Neutrophil (primary cell): Measurements from ENCODE around the gene CYP27B1.
"Not testable (repeated sequence)": the region's sequence is repeated elsewhere in the genome, so short reads cannot be mapped to it uniquely, and the experiment has no call there.

Experiments
- H3K27ac ChIP-seq: fragments of 200-600 bp; sonication (generic); 2 replicates; pipeline ENCODE4 v1.5.1; 2016; ENCODE audit warnings: mild to moderate bottlenecking, moderate library complexity
- H3K27me3 ChIP-seq: fragments of 200-600 bp; sonication (generic); 2 replicates; pipeline ENCODE4 v1.6.0; 2016; ENCODE audit warnings: mild to moderate bottlenecking
- H3K36me3 ChIP-seq: fragments of 200-600 bp; sonication (generic); 2 replicates; pipeline ENCODE4 v1.5.1; 2017
- H3K4me1 ChIP-seq, 2 experiments: fragments of 200-600 bp in 1 of 2; sonication (generic) in 1 of 2; 1 replicate in 1 of 2; 2 replicates in 1 of 2; pipeline versions ENCODE4 v1.5.1 to v1.6.1; 2013 to 2016; ENCODE audit warnings: low read depth in 1 of 2, low read length in 1 of 2, mild to moderate bottlenecking in 1 of 2, moderate library complexity in 1 of 2; ENCODE audit not compliant: control insufficient read depth in 1 of 2, insufficient read depth in 1 of 2
- H3K4me3 ChIP-seq, 2 experiments: fragments of 200-600 bp in 1 of 2; sonication (generic) in 1 of 2; 1 replicate in 1 of 2; 2 replicates in 1 of 2; pipeline ENCODE4 v1.5.1; 2013 to 2016; ENCODE audit warnings: low read depth in 1 of 2, low read length in 1 of 2, mild to moderate bottlenecking in 1 of 2, moderate library complexity in 1 of 2
- H3K9me3 ChIP-seq: fragments of 200-600 bp; sonication (generic); 2 replicates; pipeline ENCODE4 v1.5.1; 2016
- TF ChIP-seq, protein P1 (sequence below): fragments of 200-600 bp; sonication (generic); IDR thresholded peaks from 2 replicates; pipeline ENCODE4 v1.5.1; 2016; ENCODE audit warnings: antibody characterized with exemption

Gene CYP27B1

DNA sequence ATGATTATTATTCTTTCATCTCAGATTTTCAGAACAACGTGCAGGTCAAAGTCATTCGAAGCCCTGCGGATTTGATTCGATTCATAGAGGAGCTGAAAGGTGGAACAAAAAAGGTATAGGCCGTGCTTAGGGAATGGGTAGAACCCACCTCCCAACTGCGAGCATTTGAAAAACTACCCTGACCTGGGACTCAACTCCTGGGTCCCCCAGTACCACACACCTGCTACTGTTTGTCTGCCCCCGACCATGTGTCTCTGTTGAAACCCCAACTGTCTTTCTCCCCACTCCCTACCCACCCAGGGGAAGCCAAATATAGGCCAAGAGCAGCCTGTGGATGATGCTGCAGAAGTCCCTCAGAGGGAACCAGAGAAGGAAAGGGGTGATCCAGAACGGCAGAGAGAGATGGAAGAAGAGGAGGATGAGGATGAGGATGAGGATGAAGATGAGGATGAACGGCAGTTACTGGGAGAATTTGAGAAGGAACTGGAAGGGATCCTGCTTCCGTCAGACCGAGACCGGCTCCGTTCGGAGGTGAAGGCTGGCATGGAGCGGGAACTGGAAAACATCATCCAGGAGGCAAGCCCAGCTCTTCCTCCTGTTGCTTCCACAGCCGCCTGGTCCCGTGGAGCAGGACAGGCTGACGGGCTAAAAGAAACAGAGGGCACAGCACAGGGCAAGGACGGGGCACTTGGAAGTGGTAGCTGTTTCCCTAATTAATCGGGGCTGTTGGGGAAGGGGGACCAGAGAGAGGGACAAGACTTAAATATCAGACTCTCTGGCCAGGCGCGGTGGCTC lies 48.8 kb downstream of the CYP27B1 start:
- TF ChIP-seq, protein P1, sequence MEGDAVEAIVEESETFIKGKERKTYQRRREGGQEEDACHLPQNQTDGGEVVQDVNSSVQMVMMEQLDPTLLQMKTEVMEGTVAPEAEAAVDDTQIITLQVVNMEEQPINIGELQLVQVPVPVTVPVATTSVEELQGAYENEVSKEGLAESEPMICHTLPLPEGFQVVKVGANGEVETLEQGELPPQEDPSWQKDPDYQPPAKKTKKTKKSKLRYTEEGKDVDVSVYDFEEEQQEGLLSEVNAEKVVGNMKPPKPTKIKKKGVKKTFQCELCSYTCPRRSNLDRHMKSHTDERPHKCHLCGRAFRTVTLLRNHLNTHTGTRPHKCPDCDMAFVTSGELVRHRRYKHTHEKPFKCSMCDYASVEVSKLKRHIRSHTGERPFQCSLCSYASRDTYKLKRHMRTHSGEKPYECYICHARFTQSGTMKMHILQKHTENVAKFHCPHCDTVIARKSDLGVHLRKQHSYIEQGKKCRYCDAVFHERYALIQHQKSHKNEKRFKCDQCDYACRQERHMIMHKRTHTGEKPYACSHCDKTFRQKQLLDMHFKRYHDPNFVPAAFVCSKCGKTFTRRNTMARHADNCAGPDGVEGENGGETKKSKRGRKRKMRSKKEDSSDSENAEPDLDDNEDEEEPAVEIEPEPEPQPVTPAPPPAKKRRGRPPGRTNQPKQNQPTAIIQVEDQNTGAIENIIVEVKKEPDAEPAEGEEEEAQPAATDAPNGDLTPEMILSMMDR = no peak
- no peaks in the 10 kb centered on the region for H3K9me3 ChIP-seq
- peaks cover 98% of the 10 kb centered on the region for H3K36me3 ChIP-seq
- no peak overlapping the region for H3K4me3 ChIP-seq
- no peaks in the 10 kb centered on the region for H3K4me1 ChIP-seq
- no peak overlapping the region for H3K27ac ChIP-seq
- H3K27me3 ChIP-seq = no peaks in the 10 kb centered on the region

DNA sequence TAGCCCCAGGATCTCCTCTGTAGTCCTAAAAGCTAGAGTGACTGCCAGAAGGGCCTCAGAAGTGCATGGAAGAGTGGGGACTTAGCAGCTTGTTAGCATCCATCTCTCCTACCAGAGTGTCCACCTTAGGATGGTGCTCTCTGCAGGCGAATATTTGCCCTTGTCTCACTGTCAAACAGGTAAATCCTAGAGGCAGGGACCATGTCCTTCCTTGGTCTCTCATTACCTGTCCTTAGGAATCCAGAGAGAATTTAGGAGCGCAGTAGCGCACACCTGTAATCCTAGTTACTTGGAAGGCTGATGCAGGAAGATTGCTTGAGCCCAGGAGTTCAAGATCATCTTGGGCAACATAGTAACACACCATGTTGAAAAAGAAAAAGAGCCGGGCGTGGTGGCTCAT lies 49.7 kb downstream of the CYP27B1 start:
- TF ChIP-seq, protein P1 = no peak
- Histone ChIP-seq H3K27me3 (no peaks in the 10 kb centered on the region), H3K4me1 (no peaks in the 10 kb centered on the region)

DNA sequence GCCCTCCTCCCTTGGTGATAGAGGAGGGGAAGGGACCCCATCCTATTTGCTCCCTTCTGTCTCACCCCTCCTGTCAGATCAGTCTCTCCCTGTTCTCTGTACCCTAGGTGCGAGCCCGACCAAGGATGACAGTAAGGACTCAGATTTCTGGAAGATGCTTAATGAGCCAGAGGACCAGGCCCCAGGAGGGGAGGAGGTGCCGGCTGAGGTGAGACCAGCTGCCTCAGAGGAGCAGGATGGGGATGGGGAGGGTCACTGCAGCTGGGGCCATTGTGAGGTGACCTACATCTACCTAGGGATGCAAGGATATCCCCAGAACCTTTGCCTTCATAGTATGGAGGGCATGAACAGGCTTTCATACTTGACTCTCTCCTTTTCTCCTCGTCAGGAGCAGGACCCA lies 50.6 kb downstream of the CYP27B1 start:
- Histone ChIP-seq H3K27me3 (no peaks in the 10 kb centered on the region), H3K4me3 (no peak overlapping the region), H3K27ac (no peak overlapping the region), H3K9me3 (no peaks in the 10 kb centered on the region), H3K4me1 (no peaks in the 10 kb centered on the region), H3K36me3 (peaks cover 94% of the 10 kb centered on the region)
- TF ChIP-seq, protein P1 = no peak

More for the DNA sequence above, 49.7 kb downstream of the CYP27B1 start:
- Histone ChIP-seq H3K36me3 (peaks cover 97% of the 10 kb centered on the region), H3K4me3 (no peak overlapping the region), H3K27ac (no peak overlapping the region), H3K9me3 (no peaks in the 10 kb centered on the region)

DNA sequence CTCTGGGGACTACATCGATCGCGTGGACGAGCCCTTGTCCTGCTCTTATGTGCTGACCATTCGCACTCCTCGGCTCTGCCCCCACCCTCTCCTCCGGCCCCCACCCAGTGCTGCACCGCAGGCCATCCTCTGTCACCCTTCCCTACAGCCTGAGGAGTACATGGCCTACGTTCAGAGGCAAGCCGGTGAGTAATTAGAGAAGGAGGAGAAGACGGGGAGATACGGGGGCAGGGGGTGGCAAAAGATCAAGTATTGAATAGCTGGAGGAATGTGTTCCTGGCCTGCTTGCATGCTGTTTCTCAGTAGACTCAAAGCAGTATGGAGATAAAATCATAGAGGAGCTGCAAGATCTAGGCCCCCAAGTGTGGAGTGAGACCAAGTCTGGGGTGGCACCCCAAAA lies 51.1 kb downstream of the CYP27B1 start:
- H3K27me3 ChIP-seq = no peaks in the 10 kb centered on the region
- no peak overlapping the region for H3K4me3 ChIP-seq
- TF ChIP-seq, protein P1 = no peak
- peaks cover 90% of the 10 kb centered on the region for H3K36me3 ChIP-seq
- no peaks in the 10 kb centered on the region for H3K4me1 ChIP-seq
- no peaks in the 10 kb centered on the region for H3K9me3 ChIP-seq
- H3K27ac ChIP-seq = no peak overlapping the region

DNA sequence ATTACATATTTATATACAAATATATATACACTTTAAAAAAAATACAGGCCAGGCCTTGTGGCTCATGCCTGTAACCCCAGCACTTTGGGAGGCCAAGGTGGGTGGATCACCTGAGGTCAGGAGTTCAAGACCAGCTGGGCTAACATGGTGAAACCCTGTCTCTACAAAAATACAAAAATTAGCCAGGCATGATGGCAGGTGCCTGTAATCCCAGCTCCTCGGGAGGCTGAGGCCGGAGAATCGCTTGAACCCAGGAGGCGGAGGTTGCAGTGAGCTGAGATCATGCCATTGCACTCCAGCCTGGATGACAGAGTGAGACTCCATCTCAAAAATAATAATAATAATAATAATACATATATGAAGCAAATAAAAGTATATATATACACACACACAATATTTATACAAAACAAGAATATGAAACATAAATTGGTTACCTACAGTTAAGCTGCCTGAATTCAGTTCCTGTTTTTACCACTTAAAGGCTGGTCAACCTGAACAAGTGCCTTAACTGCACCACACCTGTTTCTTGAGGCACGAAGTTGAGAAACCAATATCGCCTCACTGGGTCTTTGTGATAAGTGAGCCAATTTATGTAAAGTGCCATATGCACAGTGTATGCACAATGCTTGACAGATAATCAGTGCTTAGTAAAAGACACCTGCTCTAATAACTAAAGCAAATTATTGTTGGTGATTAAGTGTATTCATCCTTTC lies 51.7 kb downstream of the CYP27B1 start:
- H3K36me3 ChIP-seq = peaks cover 88% of the 10 kb centered on the region
- H3K27me3 ChIP-seq, H3K4me1 ChIP-seq, H3K9me3 ChIP-seq, H3K4me3 ChIP-seq, H3K27ac ChIP-seq: not testable (repeated sequence)

DNA sequence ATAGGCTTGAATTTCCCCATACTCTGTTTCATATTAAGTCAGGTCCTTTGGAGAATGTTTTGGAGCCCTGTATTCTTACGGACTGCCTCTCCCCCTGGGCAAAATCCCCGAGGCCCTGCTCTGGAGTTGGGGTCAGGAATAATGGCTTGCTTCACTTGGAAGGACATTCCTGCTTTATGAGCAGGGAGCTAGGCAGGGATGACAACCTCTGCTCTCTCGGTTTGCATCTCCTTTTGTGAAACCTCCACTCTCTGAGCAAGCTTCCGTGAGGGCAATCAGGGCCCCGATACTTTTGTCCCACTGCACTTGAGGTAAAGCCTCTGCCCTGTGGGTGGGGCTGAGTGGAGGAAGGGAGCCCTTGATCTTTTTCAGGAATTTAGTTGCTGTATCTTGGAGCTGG lies 53.7 kb downstream of the CYP27B1 start:
- Histone ChIP-seq H3K27me3 (no peaks in the 10 kb centered on the region), H3K27ac (no peak overlapping the region), H3K36me3 (peaks cover 77% of the 10 kb centered on the region), H3K4me3 (no peak overlapping the region), H3K9me3 (no peaks in the 10 kb centered on the region), H3K4me1 (no peaks in the 10 kb centered on the region)
- TF ChIP-seq, protein P1 = no peak
